Measurements from ENCODE around the gene PODXL2.
A peak's percentile ranks its signal among the peaks of the same experiment; 100 is the strongest.

PODXL2 gene, protein sequence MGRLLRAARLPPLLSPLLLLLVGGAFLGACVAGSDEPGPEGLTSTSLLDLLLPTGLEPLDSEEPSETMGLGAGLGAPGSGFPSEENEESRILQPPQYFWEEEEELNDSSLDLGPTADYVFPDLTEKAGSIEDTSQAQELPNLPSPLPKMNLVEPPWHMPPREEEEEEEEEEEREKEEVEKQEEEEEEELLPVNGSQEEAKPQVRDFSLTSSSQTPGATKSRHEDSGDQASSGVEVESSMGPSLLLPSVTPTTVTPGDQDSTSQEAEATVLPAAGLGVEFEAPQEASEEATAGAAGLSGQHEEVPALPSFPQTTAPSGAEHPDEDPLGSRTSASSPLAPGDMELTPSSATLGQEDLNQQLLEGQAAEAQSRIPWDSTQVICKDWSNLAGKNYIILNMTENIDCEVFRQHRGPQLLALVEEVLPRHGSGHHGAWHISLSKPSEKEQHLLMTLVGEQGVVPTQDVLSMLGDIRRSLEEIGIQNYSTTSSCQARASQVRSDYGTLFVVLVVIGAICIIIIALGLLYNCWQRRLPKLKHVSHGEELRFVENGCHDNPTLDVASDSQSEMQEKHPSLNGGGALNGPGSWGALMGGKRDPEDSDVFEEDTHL

DNA sequence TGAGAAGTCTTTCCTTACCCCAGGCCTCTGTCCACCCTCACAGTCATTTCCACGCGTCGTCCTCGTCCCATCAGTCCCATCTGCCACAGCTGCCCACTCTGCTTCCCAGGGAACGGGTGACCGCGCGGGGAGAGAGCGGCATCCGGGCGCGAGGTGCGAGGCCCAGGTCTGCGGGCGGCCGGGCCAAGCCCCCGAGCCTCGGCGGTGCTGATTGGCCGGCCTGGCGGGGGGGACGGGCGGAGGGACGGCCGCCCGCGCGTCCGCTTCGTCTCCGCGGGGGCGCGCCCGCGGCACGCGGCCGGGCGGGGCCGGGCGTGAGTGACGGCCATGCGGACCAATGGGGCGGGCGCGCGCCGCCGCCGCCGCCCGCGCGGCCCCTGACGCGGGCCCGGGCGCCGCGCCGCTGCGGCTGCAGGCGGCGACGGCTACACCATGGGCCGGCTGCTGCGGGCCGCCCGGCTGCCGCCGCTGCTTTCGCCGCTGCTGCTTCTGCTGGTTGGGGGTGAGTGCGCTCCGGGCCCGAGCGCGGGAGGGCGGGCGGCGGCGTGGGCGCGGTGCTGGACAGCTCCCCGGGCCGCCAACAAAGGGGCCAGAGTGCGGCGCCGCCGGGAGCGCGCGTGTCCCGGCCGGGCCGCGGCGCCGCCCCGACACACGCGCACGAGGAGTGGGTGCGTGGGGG lies at the start of gene PODXL2:
Gene PODXL2 (plus strand): TSS at position 398 of the 679 bp plus-strand sequence. CDS start 35 bp downstream, at position 433.
- peak; percentile 33 for DNase-seq

DNA sequence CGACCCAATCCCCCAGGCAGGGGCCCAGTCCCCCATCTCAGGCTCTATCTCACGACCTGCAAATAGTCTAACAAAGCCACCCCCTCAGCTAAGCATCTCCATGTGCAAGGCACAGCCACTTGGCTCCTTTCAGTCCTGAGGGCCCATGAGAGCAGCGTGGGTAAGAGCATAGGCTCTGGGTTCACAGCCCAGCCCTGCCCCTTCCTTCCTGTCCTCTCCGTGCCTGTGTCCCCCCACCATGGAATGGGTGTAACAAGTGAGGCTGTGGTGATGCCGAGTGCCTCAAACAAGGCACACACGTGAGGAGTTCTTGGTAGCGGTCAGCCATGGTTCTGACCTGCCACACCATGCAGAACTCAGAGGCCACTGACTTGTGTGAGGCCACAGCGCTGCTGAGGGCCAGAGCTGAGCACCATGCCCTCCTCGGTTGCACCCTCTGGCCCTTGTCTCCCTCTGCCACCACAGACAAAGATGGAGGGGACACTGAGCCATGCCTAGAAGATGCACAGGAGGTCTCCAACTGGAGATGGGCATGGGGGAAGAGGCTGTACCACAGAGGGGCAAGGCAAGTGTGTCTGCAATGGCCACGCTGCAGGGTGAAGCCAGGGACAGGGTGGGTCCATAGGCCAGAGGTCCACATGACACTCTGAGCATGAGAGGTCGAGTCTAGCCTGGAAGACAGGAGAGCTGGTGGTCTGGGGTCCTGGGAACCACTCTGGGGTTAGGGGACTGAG lies 48.5 kb upstream of the PODXL2 start:
- DNase-seq: no peak

DNA sequence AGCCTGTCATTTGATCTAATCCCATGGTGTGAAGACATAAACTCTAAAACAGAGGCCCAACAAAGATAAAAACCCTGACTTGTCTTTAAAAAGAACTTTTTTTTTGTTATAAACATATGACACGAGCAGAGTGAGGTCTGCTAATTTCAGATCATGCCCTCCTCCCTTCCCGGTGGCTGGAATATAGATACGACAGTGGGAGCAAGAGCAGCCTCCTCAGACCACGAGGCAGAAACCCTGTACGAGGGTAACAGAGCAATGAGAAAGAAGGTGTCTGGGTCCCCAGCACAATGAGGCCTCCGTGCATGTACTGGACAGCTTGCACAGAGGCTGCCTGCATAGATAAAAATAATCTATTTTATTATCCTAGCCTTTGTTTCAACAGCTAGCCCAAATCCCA lies 44.3 kb upstream of the PODXL2 start:
- no peak for DNase-seq

DNA sequence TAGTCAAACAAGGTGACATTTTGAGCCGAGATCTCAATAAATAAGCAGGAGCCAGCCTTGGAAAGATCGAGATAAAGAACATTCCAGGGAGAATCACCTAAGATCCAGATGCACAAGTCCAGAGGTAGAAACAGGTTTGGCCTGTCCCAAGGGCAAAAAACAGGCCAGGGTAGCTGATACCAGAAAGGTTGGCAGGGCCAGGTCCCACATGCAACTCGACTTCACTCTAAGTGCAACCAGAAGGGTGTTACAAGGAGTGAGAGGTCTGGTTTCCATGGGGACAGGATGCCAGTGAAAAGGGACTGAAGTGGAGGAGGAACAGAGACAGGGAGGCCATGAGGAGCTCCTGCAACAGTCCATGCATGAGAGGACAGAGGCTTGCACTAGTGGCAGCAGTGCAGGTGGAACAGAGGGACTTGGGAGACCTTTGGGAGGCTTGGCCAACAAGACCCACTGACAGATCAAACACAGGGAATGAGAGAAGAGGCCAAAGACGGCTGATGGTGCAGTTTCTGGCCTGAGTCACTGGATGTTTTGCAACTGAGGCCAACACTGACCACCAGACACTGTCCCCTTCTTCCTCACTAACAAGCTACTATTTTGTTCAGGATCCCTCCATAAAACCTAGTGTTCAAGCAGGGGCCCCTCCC lies 43.7 kb upstream of the PODXL2 start:
- no peak for DNase-seq

DNA sequence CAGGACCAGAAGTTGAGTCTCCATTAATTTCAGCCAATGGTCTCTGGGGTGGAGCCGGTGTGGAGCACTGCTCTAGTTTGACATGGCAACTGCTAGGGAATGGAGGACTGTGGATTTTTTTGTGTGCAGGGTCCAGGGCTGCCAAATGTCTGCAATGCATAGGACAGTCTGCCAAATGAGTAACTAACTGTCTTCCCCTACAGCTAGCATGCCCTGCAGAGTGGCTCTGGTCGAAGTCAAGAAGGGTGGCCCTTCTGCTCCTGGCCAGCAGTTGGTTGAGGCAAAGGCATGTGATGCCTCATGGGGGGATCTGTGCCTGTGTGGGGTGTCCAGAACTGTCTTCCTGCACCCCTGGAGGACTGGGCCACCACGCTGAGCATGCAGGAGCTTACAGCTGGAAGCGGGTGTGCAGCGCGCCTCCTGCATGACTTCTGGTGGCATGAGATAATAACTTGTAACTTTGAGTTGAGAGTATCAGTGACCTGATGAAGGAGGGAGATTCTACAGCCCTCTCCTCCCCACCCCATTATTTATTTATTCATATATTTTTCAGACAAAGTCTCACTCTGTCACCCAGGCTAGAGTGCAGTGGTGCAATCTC lies 43.1 kb upstream of the PODXL2 start:
- DNase-seq: no peak

DNA sequence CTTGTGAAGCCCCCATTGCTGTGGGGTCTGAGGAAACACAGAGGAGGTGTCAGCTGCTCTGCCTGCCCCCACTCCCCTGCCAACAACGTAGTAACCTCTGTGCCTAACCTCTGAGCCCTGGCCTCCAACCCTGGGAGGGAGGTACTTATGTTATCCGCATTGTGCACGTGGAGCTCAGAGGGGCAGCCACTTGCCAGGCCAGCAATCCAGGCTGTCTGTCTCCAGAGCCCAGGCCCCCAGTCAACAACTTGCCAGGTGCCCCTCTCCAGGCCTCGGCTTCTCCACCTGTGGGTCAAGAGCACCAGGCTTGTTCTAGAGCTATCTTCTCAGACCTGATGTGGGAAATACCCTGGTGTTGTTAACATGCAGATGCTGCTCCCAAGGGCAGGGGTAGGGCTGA lies 41.1 kb upstream of the PODXL2 start:
- DNase-seq: no peak

DNA sequence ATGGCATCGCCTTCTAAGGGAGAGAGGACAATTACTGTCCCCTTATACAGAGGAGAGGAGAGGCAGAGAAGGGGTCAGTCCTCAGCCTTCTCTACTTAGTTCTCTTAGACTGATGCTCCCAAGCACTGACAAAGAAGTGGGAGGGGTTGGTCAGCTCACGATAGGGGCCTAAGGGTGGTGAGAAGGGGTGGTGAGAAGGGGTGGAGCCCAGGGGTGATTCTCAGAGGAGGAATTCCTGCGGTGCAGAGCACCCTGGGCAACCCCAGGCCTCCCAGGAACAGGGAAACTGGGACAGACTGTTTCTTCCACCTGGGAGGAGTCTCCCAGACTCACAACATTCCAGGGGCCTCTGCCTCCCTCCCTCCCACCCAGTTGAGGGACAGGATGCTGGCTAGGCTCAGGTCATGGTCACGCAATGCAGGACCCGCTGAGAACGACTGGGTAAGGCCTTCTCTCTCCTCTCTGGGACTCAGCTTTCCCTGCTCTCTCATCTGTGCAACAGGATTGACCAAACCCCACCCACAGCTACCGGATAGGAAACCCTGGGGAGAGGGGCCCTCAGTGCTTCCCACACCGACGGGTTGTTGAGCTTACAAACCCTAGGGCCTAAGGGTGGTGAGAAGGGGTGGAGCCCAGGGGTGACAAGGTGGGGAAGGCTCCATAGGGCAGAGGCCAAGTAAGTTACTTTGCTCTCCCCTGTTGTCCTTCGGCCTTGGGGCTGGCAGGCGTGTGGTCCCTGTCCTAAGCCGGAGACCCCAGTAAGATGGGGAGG lies 40.0 kb upstream of the PODXL2 start:
- no peak for DNase-seq

DNA sequence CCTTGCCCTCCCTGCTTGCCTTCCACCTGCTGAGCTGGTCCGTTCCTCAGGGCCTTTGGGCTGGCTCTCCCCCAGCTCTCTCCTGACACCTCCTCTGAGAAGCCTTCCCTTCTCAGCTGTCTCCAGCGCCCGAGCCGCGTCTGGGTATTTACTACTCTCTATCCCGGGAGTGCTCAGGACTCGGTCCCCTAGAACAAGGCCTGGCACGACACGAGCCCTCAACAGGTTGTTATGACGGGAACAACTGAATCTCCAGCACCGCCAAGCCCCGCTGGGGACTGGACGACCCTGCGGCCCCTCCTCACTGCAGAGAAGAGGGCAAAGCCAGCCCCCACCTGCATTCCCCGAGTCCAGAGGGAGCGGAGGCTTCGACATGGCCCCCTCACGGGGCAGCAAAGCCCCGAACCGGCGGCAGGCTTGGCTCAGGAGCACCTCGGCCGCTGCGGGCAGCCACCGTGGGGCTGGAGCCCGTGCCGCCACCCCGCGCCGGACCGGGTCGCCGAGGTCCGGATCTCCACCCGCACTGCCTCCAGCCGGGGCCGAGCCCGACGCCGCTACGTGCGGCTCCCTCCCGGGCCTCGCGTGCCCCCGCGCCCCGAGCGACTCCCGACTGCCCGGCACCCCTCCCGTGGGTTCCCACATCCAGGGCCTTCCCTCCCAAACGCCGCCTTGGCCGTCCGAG lies 39.2 kb upstream of the PODXL2 start:
- DNase-seq: no peak

DNA sequence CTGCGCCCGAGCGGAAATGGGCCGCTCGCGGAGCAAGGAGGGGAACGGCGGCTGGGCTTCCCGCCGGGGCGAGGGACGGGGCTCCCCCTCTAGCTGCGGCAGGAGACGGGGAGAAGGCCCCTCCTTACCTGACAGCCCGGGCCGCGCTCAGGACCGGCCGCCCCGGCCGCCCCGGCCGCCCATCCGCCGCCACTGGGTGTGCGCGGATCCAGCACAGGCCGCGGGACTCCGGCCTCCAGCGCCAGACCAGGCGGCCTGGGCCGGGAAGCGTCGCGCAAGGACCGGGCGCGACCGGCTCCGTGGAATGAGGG lies 38.7 kb upstream of the PODXL2 start:
- no peak for DNase-seq

DNA sequence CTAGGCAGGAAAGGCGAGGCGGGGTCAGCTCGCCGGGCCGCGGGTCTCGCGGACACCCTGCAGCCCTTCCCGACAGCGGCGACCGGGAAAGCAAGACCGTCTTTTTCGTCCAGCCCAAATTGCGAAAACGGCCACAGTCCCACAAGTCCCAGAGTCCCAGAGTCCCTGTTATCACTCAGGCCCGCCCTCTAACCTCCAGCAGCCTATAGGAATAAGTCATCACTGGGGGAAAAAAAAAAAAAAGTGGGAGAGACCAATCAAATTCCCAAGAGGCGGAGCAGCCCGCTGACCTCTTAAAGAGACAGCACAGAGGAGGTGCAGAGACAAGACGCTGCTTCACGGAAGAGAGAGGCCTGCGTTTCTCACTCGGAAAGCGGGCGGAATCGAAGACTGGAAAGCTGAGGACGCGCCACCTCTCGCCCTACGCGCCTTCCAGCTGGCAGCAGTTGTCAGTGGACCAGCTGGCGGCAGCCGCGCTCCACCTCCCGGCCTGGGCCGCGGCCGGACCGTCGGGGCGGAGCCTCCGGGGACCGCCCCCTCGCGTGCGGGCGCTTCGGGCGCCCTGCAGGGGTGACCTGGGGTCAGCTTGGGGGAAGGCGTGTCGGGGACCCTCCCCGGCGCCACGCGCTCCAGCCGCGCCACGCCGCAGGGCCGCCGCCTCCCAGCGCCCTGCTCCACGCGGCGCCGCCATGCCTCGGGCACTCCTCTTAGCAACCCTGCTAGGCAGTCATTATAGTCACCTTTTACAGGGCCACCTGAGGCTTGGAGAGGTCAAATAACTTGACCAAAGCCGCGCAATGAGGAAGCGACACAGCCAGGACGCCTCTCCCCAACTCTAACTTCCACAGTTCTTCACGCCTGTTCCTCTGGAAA lies 38.2 kb upstream of the PODXL2 start, which contains the start of gene TPRA1:
Gene TPRA1 (minus strand): TSS at position 141 of the 873 bp plus-strand sequence. CDS start 10,587 bp downstream, outside the sequence.
- peak; percentile 99 for DNase-seq

DNA sequence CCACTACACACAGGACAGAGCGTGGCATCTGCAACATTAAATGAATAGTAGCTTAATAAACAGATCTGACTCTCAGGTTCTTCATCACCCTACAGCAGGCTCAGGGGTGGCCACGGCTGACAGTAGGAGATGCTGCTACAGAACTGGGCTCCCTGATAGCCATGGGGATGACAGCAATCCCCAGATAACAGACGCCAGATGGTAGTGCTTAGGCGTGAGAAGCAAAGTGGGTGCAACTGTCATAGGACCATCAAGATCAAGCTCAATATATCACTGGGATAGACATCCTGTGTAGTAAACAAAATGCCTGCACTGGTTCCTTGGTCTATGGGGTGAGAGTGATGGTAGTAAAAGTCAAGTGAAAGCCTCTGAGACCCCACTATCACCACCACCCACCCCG lies 35.8 kb upstream of the PODXL2 start:
- DNase-seq: no peak

DNA sequence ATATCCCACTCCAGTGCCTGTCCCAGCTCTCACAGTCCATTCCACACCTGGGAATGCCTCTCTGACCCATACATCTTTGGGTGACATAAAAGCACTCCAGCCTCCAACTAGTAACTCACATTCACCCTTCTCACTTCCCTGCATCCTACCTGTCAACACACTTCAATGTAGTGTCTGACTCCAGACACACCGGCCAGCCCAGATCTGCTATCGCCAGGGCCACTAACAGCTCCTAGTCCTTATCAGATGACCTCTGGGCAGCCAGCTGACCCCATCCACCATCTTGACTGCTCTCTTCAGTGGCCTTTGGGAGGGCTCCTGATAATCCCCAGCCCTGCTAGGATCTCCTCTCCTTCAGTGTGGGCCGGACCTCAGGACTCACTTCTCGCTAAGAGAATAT lies 33.7 kb upstream of the PODXL2 start:
- DNase-seq: no peak

DNA sequence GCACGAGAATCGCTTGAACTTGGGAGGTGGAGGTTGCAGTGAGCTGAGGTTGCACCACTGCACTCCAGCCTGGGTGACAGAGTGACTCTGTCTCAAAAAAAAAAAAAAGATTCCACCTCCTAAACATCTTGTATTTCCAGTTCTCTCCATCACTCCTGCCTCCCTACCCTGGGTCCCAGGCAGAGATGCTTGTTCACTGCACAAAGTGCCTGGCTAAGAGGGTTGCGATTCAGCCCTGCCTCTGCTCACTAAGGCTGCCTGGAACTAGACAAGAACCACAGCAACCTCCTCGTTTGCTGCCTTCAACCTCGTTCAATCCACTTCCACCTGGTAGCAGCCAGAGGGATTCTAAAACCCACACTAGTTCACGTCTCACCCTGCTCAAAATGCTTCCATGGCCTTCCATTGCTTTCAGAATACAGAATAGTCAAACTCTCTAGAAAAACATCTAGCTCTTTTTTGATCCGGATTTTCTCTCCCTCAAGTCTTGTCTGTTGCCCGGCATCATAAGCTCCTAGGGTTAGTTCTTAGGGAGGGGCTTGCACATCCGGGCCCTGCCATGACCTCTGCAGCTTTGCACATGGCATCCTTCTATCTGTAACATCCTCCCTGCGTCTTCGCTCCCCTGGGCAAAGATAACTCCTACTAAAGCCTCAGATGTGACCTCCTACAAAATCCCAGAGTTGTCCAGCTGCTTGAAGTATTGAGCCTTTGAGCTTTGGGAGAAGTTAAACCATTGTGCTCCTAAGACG lies 31.8 kb upstream of the PODXL2 start:
- DNase-seq: no peak

DNA sequence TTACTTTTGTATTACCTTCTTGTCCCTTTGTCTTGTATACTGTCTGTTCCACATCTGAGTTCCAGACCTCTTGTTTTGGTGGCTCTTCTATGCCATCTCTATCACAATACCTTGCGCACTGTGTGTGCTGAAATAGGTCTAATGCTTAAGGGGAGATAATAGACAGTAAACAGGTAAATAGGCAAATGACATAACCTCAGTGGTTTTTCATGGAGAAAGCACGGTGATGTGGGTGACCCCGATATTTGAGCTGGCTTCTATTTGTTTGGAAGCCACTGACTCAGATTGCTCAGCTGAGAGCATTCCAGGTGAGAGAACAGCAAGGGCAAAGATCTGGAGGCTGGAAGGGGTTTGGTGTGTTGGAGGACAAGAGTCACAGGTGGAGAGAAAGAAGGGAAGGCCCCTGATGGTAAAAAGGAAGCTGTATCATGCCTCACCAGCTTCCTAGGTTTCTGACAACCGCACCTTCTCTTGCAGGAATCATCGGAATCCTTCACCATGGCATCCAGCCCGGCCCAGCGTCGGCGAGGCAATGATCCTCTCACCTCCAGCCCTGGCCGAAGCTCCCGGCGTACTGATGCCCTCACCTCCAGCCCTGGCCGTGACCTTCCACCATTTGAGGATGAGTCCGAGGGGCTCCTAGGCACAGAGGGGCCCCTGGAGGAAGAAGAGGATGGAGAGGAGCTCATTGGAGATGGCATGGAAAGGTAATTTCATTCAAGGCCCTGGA lies 30.0 kb upstream of the PODXL2 start:
- DNase-seq: no peak

DNA sequence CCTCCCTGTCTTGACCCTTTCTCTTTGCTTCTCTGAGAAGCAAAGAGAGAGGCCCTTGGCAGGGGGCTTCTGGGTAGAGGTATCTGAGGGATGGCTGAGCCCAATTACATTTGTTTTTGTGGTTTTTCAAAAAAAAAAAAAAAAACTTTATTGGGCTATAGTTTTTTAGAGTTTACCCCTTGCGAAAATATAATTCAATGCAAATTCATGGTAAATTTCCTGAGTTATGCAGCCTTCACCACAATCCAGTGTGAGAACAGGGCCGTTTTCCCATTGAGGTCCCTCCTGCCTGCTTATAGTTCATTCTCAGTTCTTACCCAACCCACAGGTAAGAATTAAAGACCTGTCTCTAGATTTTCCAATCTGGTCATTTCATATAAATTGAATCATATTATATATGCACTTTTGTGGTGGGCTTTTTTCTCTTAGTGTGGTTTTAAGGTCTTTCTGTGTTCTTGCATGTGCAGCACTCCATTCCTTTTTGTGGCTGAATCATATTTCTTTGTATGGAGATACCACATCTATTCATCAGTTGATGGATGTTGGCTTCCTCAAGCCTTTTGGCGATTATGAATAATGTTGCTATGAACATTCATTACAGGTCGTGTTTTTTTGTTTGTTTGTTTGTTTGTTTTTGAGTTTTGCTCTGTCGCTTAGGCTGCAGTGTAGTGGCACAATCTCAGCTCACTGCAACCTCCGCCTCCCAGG lies 28.1 kb upstream of the PODXL2 start:
- DNase-seq: no peak

DNA sequence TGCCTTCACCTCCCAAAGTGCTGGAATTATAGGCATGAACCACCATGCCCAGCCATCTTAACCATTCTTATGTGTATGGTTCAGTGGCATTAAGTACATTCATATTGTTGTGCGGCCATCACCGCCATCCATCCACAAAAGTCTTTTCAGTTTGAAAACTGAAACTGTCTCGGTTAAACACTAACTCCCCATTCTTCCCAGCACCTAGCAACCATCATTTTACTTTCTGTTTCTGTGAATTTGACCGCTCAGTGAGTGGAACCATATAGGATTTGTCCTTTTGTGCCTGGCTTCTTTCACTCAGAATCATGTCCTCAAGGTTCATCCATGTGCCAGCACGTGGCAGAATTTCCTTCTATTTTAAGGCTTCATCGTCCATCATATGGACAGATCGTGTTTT lies 24.9 kb upstream of the PODXL2 start:
- no peak for DNase-seq

DNA sequence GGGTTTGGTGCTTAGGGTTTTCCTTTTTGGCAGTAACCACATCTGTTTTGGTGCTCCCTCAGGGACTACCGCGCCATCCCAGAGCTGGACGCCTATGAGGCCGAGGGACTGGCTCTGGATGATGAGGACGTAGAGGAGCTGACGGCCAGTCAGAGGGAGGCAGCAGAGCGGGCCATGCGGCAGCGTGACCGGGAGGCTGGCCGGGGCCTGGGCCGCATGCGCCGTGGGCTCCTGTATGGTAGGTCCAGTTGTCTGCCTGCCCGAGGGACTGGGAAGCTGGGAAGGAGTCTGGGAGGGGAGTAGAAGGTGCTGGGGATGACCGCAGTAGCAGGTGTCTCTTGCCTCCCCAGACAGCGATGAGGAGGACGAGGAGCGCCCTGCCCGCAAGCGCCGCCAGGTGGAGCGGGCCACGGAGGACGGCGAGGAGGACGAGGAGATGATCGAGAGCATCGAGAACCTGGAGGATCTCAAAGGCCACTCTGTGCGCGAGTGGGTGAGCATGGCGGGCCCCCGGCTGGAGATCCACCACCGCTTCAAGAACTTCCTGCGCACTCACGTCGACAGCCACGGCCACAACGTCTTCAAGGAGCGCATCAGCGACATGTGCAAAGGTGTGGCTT lies 24.3 kb upstream of the PODXL2 start:
- no peak for DNase-seq

Data from NCI-H1417 treated with DMSO at 0.1 percent for 48 hours (cell line).